WTC11 (cell line): Measurements from ENCODE around the gene COG8. TPM values are rescaled to one million over a fixed set of nuclear protein-coding genes. Genes with fewer than 3 reads are reported as not detected.

Experiments used
- CBFB ChIP-seq: sonication (generic); formaldehyde crosslinking; IDR thresholded peaks from 2 replicates; pipeline ENCODE4 v1.8.1; 2022; ENCODE audit warnings: mild to moderate bottlenecking, low read depth, missing genetic modification reagents
- CREM ChIP-seq: sonication (generic); formaldehyde crosslinking; IDR thresholded peaks from 2 replicates; pipeline ENCODE4 v1.8.1; 2022; ENCODE audit warnings: mild to moderate bottlenecking, missing genetic modification reagents, moderate library complexity
- E2F1 ChIP-seq: sonication (generic); formaldehyde crosslinking; IDR thresholded peaks from 2 replicates; pipeline ENCODE4 v1.8.0; 2022; ENCODE audit warnings: mild to moderate bottlenecking, missing genetic modification reagents
- EMX1 ChIP-seq: fragments of 250-450 bp; sonication (Bioruptor Pico); IDR thresholded peaks from 2 replicates; pipeline ENCODE4 v1.8.0; 2021; ENCODE audit warnings: mild to moderate bottlenecking
- ERG ChIP-seq: fragments of 250-450 bp; sonication (Bioruptor Pico); IDR thresholded peaks from 2 replicates; pipeline ENCODE4 v1.8.0; 2021; ENCODE audit warnings: mild to moderate bottlenecking
- FOXJ3 ChIP-seq: sonication (generic); formaldehyde crosslinking; IDR thresholded peaks from 2 replicates; pipeline ENCODE4 v1.9.0; 2021; ENCODE audit warnings: missing genetic modification reagents, mild to moderate bottlenecking, borderline replicate concordance
- FOXP1 ChIP-seq: sonication (generic); formaldehyde crosslinking; IDR thresholded peaks from 2 replicates; pipeline ENCODE4 v1.8.0; 2022; ENCODE audit warnings: missing genetic modification reagents, mild to moderate bottlenecking, moderate library complexity, borderline replicate concordance
- GABPB1 ChIP-seq: sonication (generic); formaldehyde crosslinking; IDR thresholded peaks from 2 replicates; pipeline ENCODE4 v1.8.1; 2023; ENCODE audit warnings: mild to moderate bottlenecking, missing genetic modification reagents
- HMGXB4 ChIP-seq: sonication (generic); formaldehyde crosslinking; IDR thresholded peaks from 2 replicates; pipeline ENCODE4 v1.8.1; 2023; ENCODE audit warnings: mild to moderate bottlenecking, moderate library complexity, missing genetic modification reagents
- IRF1 ChIP-seq: sonication (generic); formaldehyde crosslinking; IDR thresholded peaks from 2 replicates; pipeline ENCODE4 v1.8.0; 2023; ENCODE audit warnings: missing genetic modification reagents
- JAZF1 ChIP-seq: fragments of 250-450 bp; sonication (Bioruptor Pico); IDR thresholded peaks from 2 replicates; pipeline ENCODE4 v1.9.0; 2021; ENCODE audit warnings: moderate library complexity, mild to moderate bottlenecking, inconsistent platforms
- MAX ChIP-seq: sonication (generic); formaldehyde crosslinking; IDR thresholded peaks from 2 replicates; pipeline ENCODE4 v1.8.0; 2022; ENCODE audit warnings: mild to moderate bottlenecking, missing genetic modification reagents
- MXD4 ChIP-seq: fragments of 250-450 bp; sonication (Bioruptor Pico); IDR thresholded peaks from 2 replicates; pipeline ENCODE4 v1.8.0; 2021; ENCODE audit warnings: mild to moderate bottlenecking, moderate library complexity, borderline replicate concordance
- NFE2L1 ChIP-seq: sonication (generic); formaldehyde crosslinking; IDR thresholded peaks from 2 replicates; pipeline ENCODE4 v1.8.1; 2023; ENCODE audit warnings: missing genetic modification reagents
- NFYB ChIP-seq: sonication (generic); formaldehyde crosslinking; conservative IDR thresholded peaks from 2 replicates; pipeline ENCODE4 v1.8.0; 2022; ENCODE audit warnings: low read depth, missing genetic modification reagents
- NR3C1 ChIP-seq: sonication (generic); formaldehyde crosslinking; conservative IDR thresholded peaks from 2 replicates; pipeline ENCODE4 v1.8.1; 2023; ENCODE audit warnings: low read depth, mild to moderate bottlenecking, missing genetic modification reagents
- USF1 ChIP-seq: sonication (generic); formaldehyde crosslinking; IDR thresholded peaks from 2 replicates; pipeline ENCODE4 v1.8.0; 2022; ENCODE audit warnings: mild to moderate bottlenecking, missing genetic modification reagents
- USF2 ChIP-seq: sonication (generic); formaldehyde crosslinking; IDR thresholded peaks from 2 replicates; pipeline ENCODE4 v1.8.1; 2023; ENCODE audit warnings: mild to moderate bottlenecking, missing genetic modification reagents, moderate library complexity
- ZBTB21 ChIP-seq: sonication (generic); formaldehyde crosslinking; IDR thresholded peaks from 2 replicates; pipeline ENCODE4 v1.8.1; 2023; ENCODE audit warnings: mild to moderate bottlenecking, missing genetic modification reagents, borderline replicate concordance
- ZBTB43 ChIP-seq: sonication (generic); formaldehyde crosslinking; IDR thresholded peaks from 2 replicates; pipeline ENCODE4 v1.8.1; 2023; ENCODE audit warnings: mild to moderate bottlenecking, missing genetic modification reagents
- ZNF121 ChIP-seq: sonication (generic); formaldehyde crosslinking; IDR thresholded peaks from 2 replicates; pipeline ENCODE4 v1.8.0; 2023; ENCODE audit warnings: missing genetic modification reagents
- ZNF138 ChIP-seq: sonication (generic); formaldehyde crosslinking; conservative IDR thresholded peaks from 2 replicates; pipeline ENCODE4 v1.8.1; 2022; ENCODE audit warnings: mild to moderate bottlenecking, moderate library complexity, missing genetic modification reagents
- ZNF219 ChIP-seq: sonication (generic); formaldehyde crosslinking; IDR thresholded peaks from 2 replicates; pipeline ENCODE4 v1.8.0; 2023; ENCODE audit warnings: missing genetic modification reagents, mild to moderate bottlenecking, borderline replicate concordance
- ZNF263 ChIP-seq: sonication (generic); formaldehyde crosslinking; IDR thresholded peaks from 2 replicates; pipeline ENCODE4 v1.8.1; 2022; ENCODE audit warnings: low read depth, mild to moderate bottlenecking, moderate library complexity, missing genetic modification reagents
- ZNF425 ChIP-seq: fragments of 250-450 bp; sonication (Bioruptor Pico); conservative IDR thresholded peaks from 2 replicates; pipeline ENCODE4 v1.9.0; 2021; ENCODE audit warnings: mild to moderate bottlenecking
- ZNF512 ChIP-seq: sonication (generic); formaldehyde crosslinking; IDR thresholded peaks from 2 replicates; pipeline ENCODE4 v1.8.1; 2022; ENCODE audit warnings: missing genetic modification reagents, borderline replicate concordance
- total RNA-seq: library from RNA; stranded (reverse); gene quantifications from 3 replicates; pipeline ENCODE4 v1.2.3, GENCODE V29; 2021

The COG8 gene
- total RNA-seq, 1 experiment from 2014 or later: 56.5 TPM

- TF ChIP-seq ZNF425: no peak
- no peak for TF ChIP-seq EMX1
- no peak for TF ChIP-seq ZNF512 (CRISPR knock-in tag)
- TF ChIP-seq MXD4 (CRISPR knock-in tag): no peak
- no peak for TF ChIP-seq E2F1 (CRISPR knock-in tag)
- 0 out of 2 replicates have a peak, but pooled peaks have one; percentile 33 for TF ChIP-seq ZNF263 (CRISPR knock-in tag)
- TF ChIP-seq FOXP1 (CRISPR knock-in tag): peak; percentile 89; the same call in 1 of the 2 replicates
- peak; percentile 70 for TF ChIP-seq HMGXB4 (CRISPR knock-in tag)
- no peak for TF ChIP-seq ERG
- TF ChIP-seq USF2: peak; percentile 45; the same call in 1 of the 2 replicates
- TF ChIP-seq ZNF121 (CRISPR knock-in tag): no peak
- no peak for TF ChIP-seq ZNF138
- TF ChIP-seq CBFB: no peak
- 0 out of 2 replicates have a peak, but pooled peaks have one; percentile 12 for TF ChIP-seq GABPB1 (CRISPR knock-in tag)
- no peak for TF ChIP-seq NFYB (CRISPR knock-in tag)
- TF ChIP-seq ZNF219: peak; percentile 81; the same call in 1 of the 2 replicates
- no peak for TF ChIP-seq USF1
- TF ChIP-seq FOXJ3: no peak
- TF ChIP-seq ZBTB43 (CRISPR knock-in tag): no peak
- peak; percentile 15; the same call in 1 of the 2 replicates for TF ChIP-seq IRF1 (CRISPR knock-in tag)
- TF ChIP-seq NR3C1: no peak
- 0 out of 2 replicates have a peak, but pooled peaks have one; percentile 32 for TF ChIP-seq NFE2L1 (CRISPR knock-in tag)
- no peak for TF ChIP-seq JAZF1 (CRISPR knock-in tag)
- TF ChIP-seq ZBTB21 (CRISPR knock-in tag): no peak
- 0 out of 2 replicates have a peak, but pooled peaks have one; percentile 6 for TF ChIP-seq CREM (CRISPR knock-in tag)
- no peak for TF ChIP-seq MAX
Observed at GRCh38 chr16:69310653-69311532, 28.5 kb downstream of the COG8 start, which contains the start of gene VPS4A (continued).
